Nucleus accumbens (tissue), 56 donors: ENCODE results near the gene UBN2.

Experiments
- DNase-seq, 56 donors: peaks; one replicate each; lab custom pipeline; 2025; lab: John Stamatoyannopoulos, UW

UBN2 gene

DNA sequence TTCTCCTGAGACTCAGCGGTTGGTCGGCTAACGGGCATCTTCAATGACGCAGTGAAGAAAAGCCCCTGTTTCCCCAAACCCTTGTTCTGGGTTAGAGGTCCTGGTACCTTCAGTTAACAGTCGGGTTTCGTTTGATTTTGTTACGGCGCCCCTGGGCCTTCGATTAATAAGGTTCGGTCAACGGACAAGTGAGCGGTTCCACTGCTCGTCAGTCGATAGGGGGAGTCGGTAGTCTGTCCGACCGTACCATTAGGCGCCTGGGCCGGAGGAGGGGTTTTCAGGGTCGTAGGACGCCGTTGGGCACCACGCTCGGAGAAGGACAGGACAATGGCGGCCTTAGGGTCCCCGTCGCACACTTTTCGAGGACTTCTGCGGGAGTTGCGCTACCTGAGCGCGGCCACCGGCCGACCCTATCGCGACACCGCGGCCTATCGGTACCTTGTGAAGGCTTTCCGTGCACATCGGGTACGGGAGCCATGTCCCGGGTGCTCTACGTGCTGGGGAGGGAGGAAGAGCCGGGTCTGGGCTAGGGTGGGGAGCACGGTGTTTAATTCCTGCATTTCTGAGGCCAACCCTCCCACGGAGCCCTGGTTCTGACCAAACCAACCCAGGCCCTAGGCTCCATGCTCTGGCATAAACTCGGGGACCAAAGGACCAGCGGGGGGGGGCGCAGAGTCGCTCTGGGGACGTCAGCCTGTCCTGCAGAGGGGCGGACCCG lies 110.2 kb downstream of the UBN2 start, which contains the start of gene FMC1:
Gene FMC1 (plus strand): TSS at position 280 of the 718 bp plus-strand sequence. CDS start 48 bp downstream, at position 328.
- DNase-seq: peak; percentile 40 to 97 (median 92)

DNA sequence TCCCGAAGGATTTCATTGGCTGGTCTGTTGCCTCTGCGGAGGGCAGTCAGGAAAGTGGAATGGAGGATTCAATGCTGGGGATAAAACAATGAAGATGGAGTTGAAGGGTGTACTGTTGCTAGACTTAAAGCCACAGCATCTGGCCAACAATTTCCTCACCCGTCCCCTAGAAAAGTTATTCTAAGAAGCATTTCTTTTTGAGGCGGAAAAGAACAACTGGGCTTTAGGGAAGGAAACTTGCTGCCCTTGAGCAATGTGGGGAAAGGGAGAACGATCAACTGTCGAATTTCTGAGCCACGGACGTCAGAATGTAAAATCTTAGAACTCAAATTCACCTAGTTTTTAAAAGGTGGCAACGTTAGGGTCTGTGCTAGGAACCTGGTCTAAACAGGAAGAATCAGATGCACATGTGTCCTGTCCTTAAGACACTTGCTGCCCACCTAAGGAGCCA lies 110.8 kb downstream of the UBN2 start:
- DNase-seq: no peak

DNA sequence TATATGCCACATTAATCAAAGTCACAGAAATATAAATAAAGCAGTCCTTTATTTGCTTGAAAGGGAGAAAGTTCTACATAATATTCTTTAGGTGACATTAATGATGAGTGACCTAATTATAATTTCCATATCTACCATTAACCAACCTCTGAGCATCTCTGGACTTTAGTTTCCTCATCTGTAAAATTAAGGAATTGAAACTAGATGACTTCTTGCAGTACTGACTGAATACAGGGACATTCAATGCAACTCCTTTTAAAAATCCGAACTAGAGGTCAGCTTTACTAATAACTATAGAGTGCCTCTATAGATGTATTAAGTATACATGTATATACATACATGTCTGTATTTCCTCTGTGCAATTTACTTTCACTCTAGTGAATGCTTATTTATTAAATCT lies 114.0 kb downstream of the UBN2 start:
- DNase-seq: no peak

DNA sequence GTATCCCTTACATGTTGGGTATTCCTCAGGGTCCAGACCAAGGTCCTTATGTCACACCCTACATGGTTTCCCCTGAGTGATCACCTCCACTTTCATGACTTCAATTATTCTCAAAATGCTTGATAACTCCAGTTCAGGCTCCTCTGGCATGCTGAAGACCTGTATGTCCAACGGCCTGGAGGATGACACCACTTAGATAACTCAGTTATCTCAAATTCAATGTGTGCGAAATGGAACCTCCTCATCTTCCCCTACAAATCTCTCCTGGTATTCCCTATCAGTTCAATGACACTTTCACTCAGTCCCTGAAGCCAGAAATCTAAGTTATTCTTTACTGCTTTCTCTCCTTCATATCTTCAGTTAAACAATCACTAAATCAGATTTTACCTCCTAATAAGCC lies 120.0 kb downstream of the UBN2 start:
- no peak for DNase-seq

DNA sequence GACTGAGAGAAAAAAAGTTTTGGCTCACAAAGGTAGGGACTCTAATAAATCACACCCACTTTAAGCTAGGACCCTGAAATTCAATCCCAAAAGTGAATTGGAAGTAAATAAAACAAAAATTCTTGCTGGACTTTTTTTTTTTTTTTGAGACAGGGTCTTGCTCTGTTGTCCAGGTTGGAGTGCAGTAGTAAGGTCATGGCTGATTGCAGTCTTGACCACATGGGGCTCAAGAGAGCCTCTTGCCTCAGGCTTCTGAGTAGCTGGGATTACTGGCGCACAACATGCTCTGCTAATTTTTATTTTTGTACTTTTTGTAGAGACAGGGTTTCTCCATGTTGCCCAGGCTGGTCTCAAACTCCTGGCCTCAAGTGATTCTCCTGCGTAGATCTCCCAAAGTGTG lies 123.7 kb downstream of the UBN2 start:
- no peak for DNase-seq

DNA sequence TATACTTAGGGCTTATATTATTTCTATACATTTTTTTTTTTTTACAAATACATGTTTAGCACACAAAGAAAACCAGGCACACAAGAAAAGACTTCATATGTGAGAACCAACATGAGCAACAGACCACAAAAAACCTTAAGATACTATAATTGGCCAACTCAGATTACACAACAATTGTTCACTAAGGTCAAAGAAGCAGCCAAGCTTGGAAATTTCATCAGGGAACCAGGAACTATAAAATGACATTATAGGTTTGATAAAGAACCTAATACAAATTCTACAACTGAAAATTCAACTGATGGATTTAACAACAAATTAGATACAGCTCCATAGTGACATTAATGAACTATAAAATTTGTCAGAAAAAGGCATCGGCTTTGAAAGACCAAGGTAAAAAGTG lies 124.3 kb downstream of the UBN2 start:
- DNase-seq: no peak
